Measurements from ENCODE around the gene ADARB2.

- TF ChIP-seq POLR2A (IDR thresholded peaks at IDR 0.05) (no peak), CTCF (IDR thresholded peaks at IDR 0.05) (no peak), EP300 (IDR thresholded peaks at IDR 0.05) (no peak), POLR2AphosphoS5 (IDR thresholded peaks at IDR 0.05) (no peak)
Observed at GRCh38 chr10:1229116-1229515, 508.2 kb downstream of the ADARB2 start.
